ENCODE measurements around the gene SV2A.

- no peak for TF ChIP-seq CTCF (IDR thresholded peaks at IDR 0.05)
- no peak for TF ChIP-seq POLR2AphosphoS5 (IDR thresholded peaks at IDR 0.05)
These were observed 25.2 kb upstream of the SV2A start for GRCh38 chr1:149942885-149943284.
